ENCODE measurements around the gene USP32. TPM values are rescaled to one million over a fixed set of nuclear protein-coding genes. Genes with fewer than 3 reads are reported as not detected.

Gene USP32
- total RNA-seq, 1 experiment from 2014 or later = 73.5 TPM

- H3K9me3 Mint-ChIP-seq = no peaks in the 10 kb centered on the region
Observed at GRCh38 chr17:60283816-60284215, 108.1 kb downstream of the USP32 start.

More at GRCh38 chr17:60283816-60284215, 108.1 kb downstream of the USP32 start:
- no CpG with 5 or more reads among the region's 3 CpGs for WGBS (ENCODE audit: extremely low coverage, insufficient read length, low lambda C conversion rate)
- Mint-ChIP-seq H3K4me3 (no peak overlapping the region), H3K27me3 (ENCODE audit: low read depth) (no peaks in the 10 kb centered on the region), H3K27ac (no peak overlapping the region; a peak in 1 of 7 replicates), H3K4me1 (peaks cover 3 to 4% of the 10 kb centered on the region in 2 experiments; a peak in 1 of 4 replicates), H3K36me3 (ENCODE audit: insufficient read depth in 1 of 3, low read depth in 3 of 3) (peaks cover 0 to 18% (median 4%) of the 10 kb centered on the region in 3 experiments; a peak in 5 of 7 replicates)
- Histone ChIP-seq H3K4ac (ENCODE audit: low read depth, low read length) (no peak overlapping the region), H3K79me1 (ENCODE audit: insufficient read depth, low read depth, low read length, poor library complexity, severe bottlenecking) (no peaks in the 10 kb centered on the region), H2BK12ac (ENCODE audit: insufficient read length, low read depth, low read length) (no peak overlapping the region), H3K4me2 (ENCODE audit: insufficient read depth, insufficient read length, low read length) (no peak overlapping the region), H3K23me2 (ENCODE audit: insufficient read length, low read depth, low read length, poor library complexity, severe bottlenecking) (no peaks in the 10 kb centered on the region), H2BK120ac (ENCODE audit: low read depth, low read length, poor library complexity, severe bottlenecking) (no peak overlapping the region), H3K27ac (ENCODE audit: insufficient read length, low read depth, low read length) (no peak overlapping the region), H2BK20ac (ENCODE audit: low read depth, low read length, poor library complexity, severe bottlenecking) (no peak overlapping the region), H3K4me1 (ENCODE audit: insufficient read depth, low read length) (no peaks in the 10 kb centered on the region), H3K9ac (ENCODE audit: extremely low read depth, insufficient read length, low read length) (no peak overlapping the region), H3K56ac (ENCODE audit: insufficient read length, low read depth, low read length) (no peak overlapping the region), H2BK5ac (ENCODE audit: insufficient read length, low read length) (no peak overlapping the region), H4K8ac (replicated peaks; ENCODE audit: insufficient read length, low read depth, low read length) (no peak overlapping the region), H3K27me3 (ENCODE audit: insufficient read depth, low read length) (no peaks in the 10 kb centered on the region), H2AFZ (ENCODE audit: low read length) (no peak overlapping the region), H3T11ph (ENCODE audit: low read length) (no peak overlapping the region), H3K18ac (ENCODE audit: insufficient read length, low read depth, low read length) (no peak overlapping the region), H3K79me2 (ENCODE audit: insufficient read depth, low read length) (no peaks in the 10 kb centered on the region), H2BK15ac (ENCODE audit: low read depth, low read length) (no peak overlapping the region), H4K20me1 (ENCODE audit: control insufficient read depth, insufficient read depth, insufficient read length) (no peaks in the 10 kb centered on the region), H3K9me3 (ENCODE audit: control insufficient read depth, low read depth, low read length) (no peaks in the 10 kb centered on the region), H4K91ac (ENCODE audit: insufficient read length, low read depth, low read length) (no peak overlapping the region), H4K5ac (ENCODE audit: insufficient read length, low read depth, low read length) (no peak overlapping the region), H3K23ac (ENCODE audit: insufficient read length, low read depth, low read length) (no peak overlapping the region), H3K14ac (ENCODE audit: insufficient read depth, low read length) (no peak overlapping the region), H2AK5ac (ENCODE audit: insufficient read length, low read length) (no peak overlapping the region)
- DNase-seq = no peak
- TF ChIP-seq, protein P1, sequence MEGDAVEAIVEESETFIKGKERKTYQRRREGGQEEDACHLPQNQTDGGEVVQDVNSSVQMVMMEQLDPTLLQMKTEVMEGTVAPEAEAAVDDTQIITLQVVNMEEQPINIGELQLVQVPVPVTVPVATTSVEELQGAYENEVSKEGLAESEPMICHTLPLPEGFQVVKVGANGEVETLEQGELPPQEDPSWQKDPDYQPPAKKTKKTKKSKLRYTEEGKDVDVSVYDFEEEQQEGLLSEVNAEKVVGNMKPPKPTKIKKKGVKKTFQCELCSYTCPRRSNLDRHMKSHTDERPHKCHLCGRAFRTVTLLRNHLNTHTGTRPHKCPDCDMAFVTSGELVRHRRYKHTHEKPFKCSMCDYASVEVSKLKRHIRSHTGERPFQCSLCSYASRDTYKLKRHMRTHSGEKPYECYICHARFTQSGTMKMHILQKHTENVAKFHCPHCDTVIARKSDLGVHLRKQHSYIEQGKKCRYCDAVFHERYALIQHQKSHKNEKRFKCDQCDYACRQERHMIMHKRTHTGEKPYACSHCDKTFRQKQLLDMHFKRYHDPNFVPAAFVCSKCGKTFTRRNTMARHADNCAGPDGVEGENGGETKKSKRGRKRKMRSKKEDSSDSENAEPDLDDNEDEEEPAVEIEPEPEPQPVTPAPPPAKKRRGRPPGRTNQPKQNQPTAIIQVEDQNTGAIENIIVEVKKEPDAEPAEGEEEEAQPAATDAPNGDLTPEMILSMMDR (conservative IDR thresholded peaks at IDR 0.05) = no peak
